HepG2 (cell line): ENCODE data around the gene ZCCHC3. TPM values are rescaled to one million over a fixed set of nuclear protein-coding genes. Genes with fewer than 3 reads are reported as not detected.

Experiments used
- ARID5B ChIP-seq: IDR thresholded peaks from 2 replicates; pipeline ENCODE4 v1.4.0; 2020; ENCODE audit warnings: mild to moderate bottlenecking, missing genetic modification reagents
- FOXJ3 ChIP-seq: sonication (generic); formaldehyde crosslinking; IDR thresholded peaks from 2 replicates; pipeline ENCODE4 v1.4.0; 2020; ENCODE audit warnings: missing genetic modification reagents, mild to moderate bottlenecking, borderline replicate concordance
- GLI4 ChIP-seq: sonication (generic); formaldehyde crosslinking; IDR thresholded peaks from 2 replicates; pipeline ENCODE4 v1.5.1; 2020; ENCODE audit warnings: missing genetic modification reagents, mild to moderate bottlenecking, moderate library complexity, borderline replicate concordance
- HES4 ChIP-seq: sonication (generic); formaldehyde crosslinking; IDR thresholded peaks from 2 replicates; pipeline ENCODE4 v1.9.0; 2021; ENCODE audit warnings: mild to moderate bottlenecking, missing genetic modification reagents, borderline replicate concordance
- HMG20A ChIP-seq: IDR thresholded peaks from 2 replicates; pipeline ENCODE4 v1.6.1; 2016; ENCODE audit warnings: borderline replicate concordance
- HNRNPUL1 ChIP-seq: fragments of 200-400 bp; formaldehyde crosslinking; IDR thresholded peaks from 2 replicates; pipeline ENCODE4 v1.6.1; 2017; ENCODE audit warnings: low read depth, mild to moderate bottlenecking, low read length, moderate library complexity
- KLF11 ChIP-seq: IDR thresholded peaks from 2 replicates; pipeline ENCODE4 v1.6.1; 2016; ENCODE audit warnings: missing compliant biosample characterization
- LCORL ChIP-seq, 2 experiments: fragments of 450-650 bp in 1 of 2; sonication (generic) in 1 of 2; formaldehyde crosslinking in 1 of 2; IDR thresholded peaks; 2 replicates each; pipeline versions ENCODE4 v1.5.0 to v1.6.1; 2017 to 2020; ENCODE audit warnings: antibody characterized with exemption in 1 of 2, missing genetic modification reagents in 1 of 2
- MAFK ChIP-seq, 2 experiments: IDR thresholded peaks in 1 of 2; conservative IDR thresholded peaks in 1 of 2; 2 replicates each; pipeline ENCODE4 v1.6.1; 2011; ENCODE audit warnings: improper control_type of control experiment in 2 of 2, low read length in 2 of 2
- NFE2L1 ChIP-seq: sonication (generic); formaldehyde crosslinking; IDR thresholded peaks from 2 replicates; pipeline ENCODE4 v1.4.0; 2020; ENCODE audit warnings: missing genetic modification reagents, mild to moderate bottlenecking, borderline replicate concordance
- NR3C1 ChIP-seq: sonication (generic); formaldehyde crosslinking; IDR thresholded peaks from 2 replicates; pipeline ENCODE4 v1.4.0; 2020; ENCODE audit warnings: missing genetic modification reagents
- SMAD9 ChIP-seq: sonication (generic); formaldehyde crosslinking; IDR thresholded peaks from 2 replicates; pipeline ENCODE4 v1.5.1; 2020; ENCODE audit warnings: mild to moderate bottlenecking, missing genetic modification reagents
- SNRNP70 ChIP-seq: fragments of 200-400 bp; formaldehyde crosslinking; IDR thresholded peaks from 2 replicates; pipeline ENCODE4 v1.6.1; 2017; ENCODE audit warnings: mild to moderate bottlenecking, low read depth, low read length, moderate library complexity
- SSRP1 ChIP-seq: IDR thresholded peaks from 2 replicates; pipeline ENCODE4 v1.6.1; 2016; ENCODE audit warnings: control low read depth
- TARDBP ChIP-seq: sonication (generic); formaldehyde crosslinking; IDR thresholded peaks from 2 replicates; pipeline ENCODE4 v1.8.0; 2022; ENCODE audit warnings: mild to moderate bottlenecking, missing genetic modification reagents
- ZBTB2 ChIP-seq: sonication (generic); formaldehyde crosslinking; IDR thresholded peaks from 2 replicates; pipeline ENCODE4 v1.8.0; 2022; ENCODE audit warnings: low read depth, missing genetic modification reagents
- ZBTB38 ChIP-seq: sonication (generic); formaldehyde crosslinking; IDR thresholded peaks from 2 replicates; pipeline ENCODE4 v1.5.1; 2020; ENCODE audit warnings: mild to moderate bottlenecking, missing genetic modification reagents
- ZFYVE20 ChIP-seq: sonication (generic); formaldehyde crosslinking; IDR thresholded peaks from 2 replicates; pipeline ENCODE4 v1.8.0; 2023; ENCODE audit warnings: low read depth, mild to moderate bottlenecking, moderate library complexity, missing genetic modification reagents, borderline replicate concordance
- ZNF333 ChIP-seq: sonication (generic); formaldehyde crosslinking; IDR thresholded peaks from 2 replicates; pipeline ENCODE4 v1.4.0; 2020; ENCODE audit warnings: mild to moderate bottlenecking, missing genetic modification reagents, borderline replicate concordance
- ZNF503 ChIP-seq: sonication (generic); formaldehyde crosslinking; IDR thresholded peaks from 2 replicates; pipeline ENCODE4 v1.4.0; 2020; ENCODE audit warnings: missing genetic modification reagents
- ZNF570 ChIP-seq: sonication (generic); formaldehyde crosslinking; IDR thresholded peaks from 2 replicates; pipeline ENCODE4 v1.4.0; 2020; ENCODE audit warnings: mild to moderate bottlenecking, missing genetic modification reagents, borderline replicate concordance
- ZSCAN20 ChIP-seq: sonication (generic); formaldehyde crosslinking; IDR thresholded peaks from 2 replicates; pipeline ENCODE4 v1.4.0; 2020; ENCODE audit warnings: missing genetic modification reagents, mild to moderate bottlenecking, borderline replicate concordance
- polyA plus RNA-seq, 8 experiments: library from polyadenylated mRNA; depleted of rRNA in 3 of 8; stranded (reverse) in 7 of 8; unstranded in 1 of 8; fragments of >200 nt; fragmentation: Illumina TruSeq in 4 of 8; extraction: Trizol in 4 of 8; gene quantifications; 2 replicates each; pipeline versions ENCODE4 v1.2.1 to v1.2.3, GENCODE V29; 2011 to 2016; ENCODE audit warnings: low read depth in 4 of 8, missing spikeins in 1 of 8, mixed read lengths in 1 of 8; ENCODE audit not compliant: insufficient read depth in 1 of 8
- total RNA-seq, 5 experiments: library from RNA; depleted of rRNA; stranded (reverse); fragments of >200 nt; fragmentation: Illumina TruSeq; extraction: Trizol; gene quantifications; 2 replicates each; pipeline ENCODE4 v1.2.3, GENCODE V29; 2016; ENCODE audit warnings: low read depth in 1 of 5

The ZCCHC3 gene
- total and polyA plus RNA-seq, 2 of the 13 experiments (the other 11 are each of a cell fraction or from before 2014, with no cell fraction given) = 46.6 to 63.0 TPM

GRCh38 chr20:297925-298775 is 780 bp downstream of the ZCCHC3 start (continued):
- TF ChIP-seq HES4 (CRISPR knock-in tag) (0 out of 2 replicates have a peak, but pooled peaks have one; percentile 38), KLF11 (peak; percentile 62; the same call in 1 of the 2 replicates), ARID5B (CRISPR knock-in tag) (no peak), FOXJ3 (CRISPR knock-in tag) (no peak), HMG20A (no peak), SMAD9 (0 out of 2 replicates have a peak, but pooled peaks have one; percentile 69), HNRNPUL1 (no peak), ZBTB38 (peak; percentile 71), SNRNP70 (no peak), LCORL (IDR thresholded peaks at IDR 0.05) (no peak), LCORL (CRISPR knock-in tag; IDR thresholded peaks at IDR 0.05) (0 out of 2 replicates have a peak, but pooled peaks have one; percentile 33), NFE2L1 (CRISPR knock-in tag) (0 out of 2 replicates have a peak, but pooled peaks have one; percentile 82), NR3C1 (CRISPR knock-in tag) (no peak), ZSCAN20 (CRISPR knock-in tag) (no peak), TARDBP (peak; percentile 77), ZBTB2 (CRISPR knock-in tag) (peak; percentile 58), ZNF503 (CRISPR knock-in tag) (no peak), ZNF333 (peak; percentile 93), ZFYVE20 (CRISPR knock-in tag) (0 out of 2 replicates have a peak, but pooled peaks have one; percentile 76), MAFK (conservative IDR thresholded peaks at IDR 0.05 in 1 of 2, IDR thresholded peaks at IDR 0.05 in 1 of 2; ENCODE audit: low read length in 2 of 2) (no peak), ZNF570 (CRISPR knock-in tag) (peak; percentile 62; the same call in 1 of the 2 replicates), GLI4 (CRISPR knock-in tag) (peak; percentile 65; the same call in 1 of the 2 replicates), SSRP1 (no peak)
